ENCODE data around the gene SRD5A3.

GRCh38 chr4:55330241-55330640, 15.8 kb upstream of the SRD5A3 start:
- TF ChIP-seq POLR2A (IDR thresholded peaks at IDR 0.05) = no peak
- no peak for TF ChIP-seq CTCF (IDR thresholded peaks at IDR 0.05 in 8 of 11, conservative IDR thresholded peaks at IDR 0.05 in 3 of 11)

All from spleen (tissue), 7 donors.